Heart left ventricle (tissue), 16 donors: ENCODE measurements around the gene C22orf31. TPM values are rescaled to one million over a fixed set of nuclear protein-coding genes. Genes with fewer than 3 reads are reported as not detected.

Experiments used
- ATAC-seq, 4 donors: fragments of 200-7000 bp; cut with Tn5 transposase; one replicate each; pipeline ENCODE4 v1.9.1; 2020 to 2022; ENCODE audit warnings: moderate library complexity in 4 of 4, mild to moderate bottlenecking in 3 of 4, moderate number of reproducible peaks in 1 of 4
- DNase-seq, 5 donors: peaks; one replicate each; pipeline ENCODE4 v3.0.0-alpha.2; 2020
- H3K27ac ChIP-seq, 12 donors: fragments of 200-600 bp; sonication (generic) in 4 of 12; one replicate each; pipeline versions ENCODE4 v1.5.0 to v1.8.0; 2016 to 2022; ENCODE audit warnings: mild to moderate bottlenecking in 2 of 12
- H3K27me3 ChIP-seq, 9 donors: fragments of 200-600 bp; sonication (generic) in 2 of 9; one replicate each; pipeline versions ENCODE4 v1.5.1 to v1.8.0; 2016 to 2022; ENCODE audit warnings: mild to moderate bottlenecking in 3 of 9
- H3K36me3 ChIP-seq, 9 donors: fragments of 200-600 bp; sonication (generic) in 2 of 9; one replicate each; pipeline versions ENCODE4 v1.5.0 to v1.8.0; 2018 to 2022; ENCODE audit warnings: mild to moderate bottlenecking in 2 of 9
- H3K4me1 ChIP-seq, 12 donors: fragments of 200-600 bp; sonication (generic) in 4 of 12; one replicate each; pipeline versions ENCODE4 v1.5.0 to v1.8.0; 2016 to 2022; ENCODE audit warnings: mild to moderate bottlenecking in 3 of 12
- H3K4me3 ChIP-seq, 12 donors: fragments of 200-600 bp; sonication (generic) in 4 of 12; one replicate each; pipeline versions ENCODE4 v1.5.0 to v1.8.0; 2017 to 2022; ENCODE audit warnings: mild to moderate bottlenecking in 9 of 12, moderate library complexity in 4 of 12
- H3K9me3 ChIP-seq, 12 donors: fragments of 200-600 bp; sonication (generic) in 4 of 12; one replicate each; pipeline versions ENCODE4 v1.5.0 to v1.8.0; 2016 to 2022; ENCODE audit warnings: mild to moderate bottlenecking in 1 of 12
- CTCF ChIP-seq, 12 donors: fragments of 200-600 bp; sonication (generic) in 4 of 12; IDR thresholded peaks; one replicate each; pipeline versions ENCODE4 v1.5.0 to v1.8.0; 2018 to 2022; ENCODE audit warnings: antibody characterized with exemption in 12 of 12, mild to moderate bottlenecking in 5 of 12
- POLR2A ChIP-seq, 2 donors: fragments of 450-650 bp; IDR thresholded peaks; one replicate each; pipeline ENCODE4 v1.6.1; 2017; ENCODE audit warnings: antibody characterized with exemption in 2 of 2, mild to moderate bottlenecking in 2 of 2, moderate library complexity in 2 of 2
- WGBS, 4 donors: extraction: QIAGEN DNeasy Blood & Tissue Kit in 2 of 4; methylation state at CpG; one replicate each; pipeline versions ENCODE4 v1.1.5 to v1.1.7; 2013 to 2018; 5-methylcytosine and 5-hydroxymethylcytosine counted together
- intact Hi-C, 10 donors: fragments of 100-400 bp; cut with DNase I; formaldehyde crosslinking; loops; one replicate each; pipeline versions ENCODE4 v1.11.1 to v1.14.2; 2022
- polyA plus RNA-seq, 2 donors: library from polyadenylated mRNA; stranded (reverse); fragments of 200-250 nt; gene quantifications; one replicate each; pipeline ENCODE4 v1.2.3, GENCODE V29; 2013
- total RNA-seq, 9 donors: library from RNA; depleted of rRNA in 2 of 9; stranded (reverse); fragments of >200 nt in 2 of 9; fragmentation: NEBNext Ultra II Directional in 3 of 9; extraction: Animal tissue kit (Norgen Biotek cat#: 25700) in 3 of 9; gene quantifications; one replicate each; pipeline versions ENCODE4 v1.1.0 to v1.2.4, GENCODE V29; 2016 to 2023
- donor health status: ischemic (EF 13 %, LVEDD 7.1; RV severe dilation, severe dysfunction).
- donor health status: healthy with polysubstance abuse.
- donor health status: DM: no; HTN: yes; CAD: no.
- donor health status: DM: no; HTN: no; CAD: no.
- donor health status: ischemic (EF 25% LVEDD 6.9; RV normal size, moderate dysfunction).
- donor health status: ischemic (EF 25% LVEDD 5.7; RV mildly dilated, moderate dysfunction).
- donor health status: healthy.
- donor health status: DM: yes; HTN: yes; CAD: no.
- donor health status: ischemic (EF 35%, LVEDD 5.7; RV mildly dilated, moderate dysfunction).
- donor health status: nonischemic (EF 11% LVEDD 7.7; RV severe dilation, severe dysfunction).
- donor health status: DM: yes; HTN: yes; CAD: no.
- donor health status: PGD.
- donor health status: ischemic (EF 29% LVEDD 5.4; RV normal size, mild dysfunction).
- donor health status: nonischemic (EF 23%, LVEDD 6.1; RV moderate dilation, normal function).

Gene C22orf31
- total and polyA plus RNA-seq, 11 donors = 0.40 TPM; not detected in 10

- no peak overlapping the region for H3K4me3 ChIP-seq
- TF ChIP-seq POLR2A (IDR thresholded peaks at IDR 0.05) (no peak), CTCF (IDR thresholded peaks at IDR 0.05) (no peak)
- 68 to 76% (median 72%) methylated on average over 4 of the region's 4 CpGs for WGBS, 4 donors
- intact Hi-C loops = no loop called here
- ATAC-seq = peak in 2 of 4 donors; percentile 5 to 16
- H3K4me1 ChIP-seq = peaks cover 0 to 40% (median 19%) of the 10 kb centered on the region in 12 donors
- no peaks in the 10 kb centered on the region for H3K36me3 ChIP-seq
- no peak overlapping the region for H3K27ac ChIP-seq
- DNase-seq = no peak
- no peaks in the 10 kb centered on the region for H3K9me3 ChIP-seq
- H3K27me3 ChIP-seq = peaks cover 0 to 40% (median 0%) of the 10 kb centered on the region in 9 donors
These were observed 7.8 kb upstream of the C22orf31 start for GRCh38 chr22:29069463-29069862.

- TF ChIP-seq CTCF (IDR thresholded peaks at IDR 0.05) = no peak
- TF ChIP-seq POLR2A (IDR thresholded peaks at IDR 0.05) = no peak
- intact Hi-C loops = no loop called here
These were observed 4.0 kb upstream of the C22orf31 start for GRCh38 chr22:29065468-29066190.

GRCh38 chr22:29062286-29062821 is 723 bp upstream of the C22orf31 start:
- no peak overlapping the region for H3K4me3 ChIP-seq
- 57 to 67% (median 64%) methylated on average over 8 of the region's 8 CpGs for WGBS, 4 donors
- no peak overlapping the region for H3K27ac ChIP-seq
- no peak for DNase-seq
- intact Hi-C loops = no loop called here
- no peaks in the 10 kb centered on the region for H3K9me3 ChIP-seq
- ATAC-seq = peak in 1 of 4 donors; percentile 33
- no peaks in the 10 kb centered on the region for H3K36me3 ChIP-seq
- H3K4me1 ChIP-seq = no peaks in the 10 kb centered on the region
- H3K27me3 ChIP-seq = peaks cover 0 to 7% (median 0%) of the 10 kb centered on the region in 9 donors
- TF ChIP-seq CTCF (IDR thresholded peaks at IDR 0.05) (no peak), POLR2A (IDR thresholded peaks at IDR 0.05) (no peak)

More at GRCh38 chr22:29065468-29066190, 4.0 kb upstream of the C22orf31 start:
- peaks cover 0 to 8% (median 0%) of the 10 kb centered on the region in 12 donors for H3K4me1 ChIP-seq
- 31 to 38% (median 37%) methylated on average over 7 of the region's 7 CpGs for WGBS, 4 donors
- H3K4me3 ChIP-seq = no peak overlapping the region
- peaks cover 0 to 11% (median 0%) of the 10 kb centered on the region in 9 donors for H3K27me3 ChIP-seq
- DNase-seq (no peak), ATAC-seq (no peak)
- no peaks in the 10 kb centered on the region for H3K9me3 ChIP-seq
- H3K36me3 ChIP-seq = no peaks in the 10 kb centered on the region
- H3K27ac ChIP-seq = no peak overlapping the region

- intact Hi-C loops = no loop called here
- Histone ChIP-seq H3K36me3 (no peaks in the 10 kb centered on the region), H3K9me3 (no peaks in the 10 kb centered on the region), H3K4me3 (no peak overlapping the region), H3K27me3 (peaks cover 0 to 7% (median 0%) of the 10 kb centered on the region in 9 donors), H3K27ac (no peak overlapping the region), H3K4me1 (no peaks in the 10 kb centered on the region)
- 53 to 68% (median 60%) methylated on average over 7 of the region's 7 CpGs for WGBS, 4 donors
- TF ChIP-seq POLR2A (IDR thresholded peaks at IDR 0.05) (no peak), CTCF (IDR thresholded peaks at IDR 0.05) (no peak)
- ATAC-seq (no peak), DNase-seq (peak in 1 of 5 donors; percentile 6)
These were observed 700 bp downstream of the C22orf31 start for GRCh38 chr22:29060931-29061330.
